SK-N-SH (cell line): Measurements from ENCODE around the gene PPP1R3G. TPM values are rescaled to one million over a fixed set of nuclear protein-coding genes. Genes with fewer than 3 reads are reported as not detected.

Experiments used
- CTCF ChIA-PET: fragments of 300-600, 350-600 bp; formaldehyde crosslinking; extraction: SDS; loops from one replicate; lab custom pipeline; 2021; lab: Yijun Ruan, JAX
- POLR2A ChIA-PET: fragments of 350-600 bp; sonication (Branson Sonifier 250); formaldehyde crosslinking; extraction: SDS; loops from one replicate; lab custom pipeline; 2020; ENCODE audit warnings: antibody characterized with exemption, inconsistent platforms; lab: Yijun Ruan, JAX
- DNase-seq: peaks from one replicate; pipeline ENCODE4 v3.0.0; 2012
- H2AFZ ChIP-seq: fragments of 200-600 bp; sonication (generic); 2 replicates; pipeline ENCODE4 v1.8.1; 2016; ENCODE audit warnings: antibody characterized with exemption, mild to moderate bottlenecking, low read depth
- H3F3A ChIP-seq: fragments of 200-600 bp; sonication (generic); replicated peaks from 2 replicates; pipeline ENCODE3; 2016; ENCODE audit warnings: antibody characterized with exemption, mild to moderate bottlenecking; ENCODE audit not compliant: insufficient read depth
- H3K27ac ChIP-seq, 2 experiments: fragments of 200-500 bp in 1 of 2; fragments of 200-600 bp in 1 of 2; sonication (Bioruptor generic) in 1 of 2; sonication (generic), shearing (Covaris generic) in 1 of 2; 2 replicates each; pipeline versions ENCODE4 v1.5.1 to v1.6.1; 2014 to 2016; ENCODE audit warnings: low read depth in 2 of 2, inconsistent platforms in 1 of 2, low read length in 1 of 2, mild to moderate bottlenecking in 1 of 2, mixed read lengths in 1 of 2
- H3K27me3 ChIP-seq: fragments of 200-600 bp; sonication (generic), shearing (Covaris generic); 2 replicates; pipeline ENCODE4 v1.6.1; 2016; ENCODE audit warnings: mixed run types; ENCODE audit not compliant: insufficient read depth
- H3K36me3 ChIP-seq, 2 experiments: fragments of 200-500 bp in 1 of 2; fragments of 200-600 bp in 1 of 2; sonication (Bioruptor generic) in 1 of 2; sonication (generic) in 1 of 2; replicated peaks in 1 of 2; 2 replicates each; pipeline versions ENCODE3 to v1.5.1; 2014 to 2016; ENCODE audit warnings: low read length in 1 of 2, mild to moderate bottlenecking in 1 of 2; ENCODE audit not compliant: insufficient read depth in 2 of 2, control insufficient read depth in 1 of 2
- H3K4me1 ChIP-seq, 2 experiments: fragments of 200-500 bp in 1 of 2; fragments of 200-600 bp in 1 of 2; sonication (Bioruptor generic) in 1 of 2; sonication (generic), shearing (Covaris generic) in 1 of 2; 2 replicates each; pipeline versions ENCODE4 v1.5.1 to v1.6.1; 2014 to 2016; ENCODE audit warnings: low read depth in 1 of 2, low read length in 1 of 2, mixed run types in 1 of 2; ENCODE audit not compliant: insufficient read depth in 2 of 2, control insufficient read depth in 1 of 2
- H3K4me2 ChIP-seq: fragments of 200-600 bp; sonication (generic), shearing (Covaris generic); 2 replicates; pipeline ENCODE4 v1.6.1; 2017; ENCODE audit warnings: mixed run types
- H3K4me3 ChIP-seq, 2 experiments: fragments of 200-500 bp in 1 of 2; fragments of 200-600 bp in 1 of 2; sonication (Bioruptor generic) in 1 of 2; sonication (generic), shearing (Covaris generic) in 1 of 2; 2 replicates each; pipeline versions ENCODE4 v1.5.1 to v1.8.1; 2014 to 2016; ENCODE audit warnings: low read depth in 2 of 2, inconsistent platforms in 1 of 2, low read length in 1 of 2, mild to moderate bottlenecking in 1 of 2, mixed read lengths in 1 of 2, moderate library complexity in 1 of 2
- H3K79me2 ChIP-seq: fragments of 200-600 bp; sonication (generic); 2 replicates; pipeline ENCODE4 v1.8.1; 2017; ENCODE audit warnings: mild to moderate bottlenecking; ENCODE audit not compliant: insufficient read depth
- H3K9ac ChIP-seq: fragments of 200-600 bp; sonication (generic); 2 replicates; pipeline ENCODE4 v1.6.1; 2017; ENCODE audit warnings: mixed run types
- H3K9me2 ChIP-seq: fragments of 200-600 bp; sonication (generic); 2 replicates; pipeline ENCODE4 v1.6.1; 2017; ENCODE audit warnings: mixed run types
- H3K9me3 ChIP-seq: fragments of 200-600 bp; sonication (generic); 2 replicates; pipeline ENCODE4 v1.6.1; 2017; ENCODE audit warnings: mixed run types, mild to moderate bottlenecking, moderate library complexity
- H4K20me1 ChIP-seq: fragments of 200-600 bp; sonication (generic); 2 replicates; pipeline ENCODE4 v1.6.1; 2017; ENCODE audit warnings: mild to moderate bottlenecking, mixed run types; ENCODE audit not compliant: insufficient read depth
- CHD2 ChIP-seq: fragments of 150-350 bp; IDR thresholded peaks from 2 replicates; pipeline ENCODE4 v1.6.1; 2018; ENCODE audit warnings: low read length; ENCODE audit not compliant: partially characterized antibody
- CTCF ChIP-seq: fragments of 200-600 bp; sonication (generic); IDR thresholded peaks from 2 replicates; pipeline ENCODE4 v1.6.1; 2017; ENCODE audit warnings: antibody characterized with exemption, mild to moderate bottlenecking, moderate library complexity
- EP300 ChIP-seq, 2 experiments: IDR thresholded peaks; 2 replicates each; pipeline versions ENCODE4 v1.4.0 to v1.6.1; 2012; ENCODE audit warnings: borderline replicate concordance in 1 of 2, low read depth in 1 of 2, low read length in 1 of 2
- FOSL2 ChIP-seq: IDR thresholded peaks from 2 replicates; pipeline ENCODE4 v1.4.0; 2012; ENCODE audit warnings: low read depth, mild to moderate bottlenecking, moderate library complexity, borderline replicate concordance
- FOXJ3 ChIP-seq: sonication (generic); formaldehyde crosslinking; IDR thresholded peaks from 2 replicates; pipeline ENCODE4 v1.5.1; 2020; ENCODE audit warnings: mild to moderate bottlenecking, missing genetic modification reagents
- FOXM1 ChIP-seq: IDR thresholded peaks from 2 replicates; pipeline ENCODE4 v1.4.0; 2012; ENCODE audit warnings: low read depth, mild to moderate bottlenecking
- GABPA ChIP-seq: IDR thresholded peaks from 2 replicates; pipeline ENCODE4 v1.4.0; 2012; ENCODE audit warnings: low read depth, mild to moderate bottlenecking
- GATA2 ChIP-seq: sonication (generic); formaldehyde crosslinking; IDR thresholded peaks from 2 replicates; pipeline ENCODE4 v1.5.0; 2020; ENCODE audit warnings: mild to moderate bottlenecking, missing genetic modification reagents
- JUND ChIP-seq: IDR thresholded peaks from 2 replicates; pipeline ENCODE4 v1.4.0; 2012
- MAX ChIP-seq: IDR thresholded peaks from 2 replicates; pipeline ENCODE4 v1.4.0; 2012; ENCODE audit warnings: low read depth
- MEF2A ChIP-seq: IDR thresholded peaks from 2 replicates; pipeline ENCODE4 v1.4.0; 2012; ENCODE audit warnings: low read depth, borderline replicate concordance
- NRF1 ChIP-seq: IDR thresholded peaks from 2 replicates; pipeline ENCODE4 v1.6.1; 2012; ENCODE audit warnings: low read depth, mild to moderate bottlenecking, low read length
- PBX3 ChIP-seq: IDR thresholded peaks from 2 replicates; pipeline ENCODE4; 2012
- POLR2AphosphoS5 ChIP-seq: IDR thresholded peaks from 2 replicates; pipeline ENCODE4 v1.6.1; 2012; ENCODE audit warnings: low read depth, low read length
- RCOR1 ChIP-seq: fragments of 150-350 bp; IDR thresholded peaks from 2 replicates; pipeline ENCODE4 v1.6.1; 2017; ENCODE audit warnings: antibody characterized with exemption, low read length
- RFX5 ChIP-seq: IDR thresholded peaks from 2 replicates; pipeline ENCODE4 v1.6.1; 2012; ENCODE audit warnings: mild to moderate bottlenecking, improper control_type of control experiment, low read length
- RXRA ChIP-seq: IDR thresholded peaks from 2 replicates; pipeline ENCODE4 v1.4.0; 2012; ENCODE audit warnings: low read depth, mild to moderate bottlenecking, borderline replicate concordance
- SIN3A ChIP-seq: IDR thresholded peaks from 2 replicates; pipeline ENCODE4 v1.6.1; 2012; ENCODE audit warnings: low read depth, mild to moderate bottlenecking, low read length, moderate library complexity, borderline replicate concordance
- TCF12 ChIP-seq: IDR thresholded peaks from 2 replicates; pipeline ENCODE4 v1.4.0; 2012
- YY1 ChIP-seq: IDR thresholded peaks from 2 replicates; pipeline ENCODE4 v1.4.0; 2012; ENCODE audit warnings: low read depth, mild to moderate bottlenecking
- WGBS: methylation state at CpG from one replicate; pipeline ENCODE4 v1.1.6; 2017; ENCODE audit warnings: low lambda C conversion rate; 5-methylcytosine and 5-hydroxymethylcytosine counted together
- polyA plus RNA-seq, 3 experiments: library from polyadenylated mRNA; depleted of rRNA; stranded (reverse); fragments of >200 nt; gene quantifications; 2 replicates each; pipeline ENCODE4 v1.2.3, GENCODE V29; 2012

The PPP1R3G gene
- polyA plus RNA-seq, 1 of the 3 experiments (the other 2 are of a cell fraction) = 0.10 TPM

GRCh38 chr6:5080574-5080973, 4.6 kb upstream of the PPP1R3G start:
- CTCF ChIA-PET = interaction anchor here (1.0 kb wide), 1 partner anchor 63 kb away, joined by 3 read pairs; no protein-coding TSS in a partner anchor
- H3K27ac ChIP-seq = no peak overlapping the region
- H3K36me3 ChIP-seq = no peaks in the 10 kb centered on the region
- POLR2A ChIA-PET = no interaction called here
- no peak overlapping the region for H3K4me2 ChIP-seq
- TF ChIP-seq GATA2 (CRISPR knock-in tag) (no peak), FOXJ3 (CRISPR knock-in tag) (no peak), FOXM1 (no peak), YY1 (no peak), NRF1 (no peak), MEF2A (no peak), CHD2 (no peak), GABPA (no peak), EP300 (IDR thresholded peaks at IDR 0.05; ENCODE audit: borderline replicate concordance in 1 of 2, low read depth in 1 of 2, low read length in 1 of 2) (no peak), RCOR1 (no peak), MAX (no peak), RFX5 (no peak), FOSL2 (no peak), POLR2AphosphoS5 (no peak), RXRA (no peak), PBX3 (no peak), JUND (no peak), TCF12 (no peak), SIN3A (no peak), CTCF (no peak)
- 65% methylated on average over 3 of the region's 3 CpGs for WGBS
- no peak overlapping the region for H3K4me3 ChIP-seq
- H3K9ac ChIP-seq = no peak overlapping the region
- no peaks in the 10 kb centered on the region for H3K9me3 ChIP-seq
- H4K20me1 ChIP-seq = no peaks in the 10 kb centered on the region
- no peaks in the 10 kb centered on the region for H3F3A ChIP-seq
- H3K27me3 ChIP-seq = no peaks in the 10 kb centered on the region
- H3K9me2 ChIP-seq = no peaks in the 10 kb centered on the region
- H3K4me1 ChIP-seq = peaks cover 0 to 2% of the 10 kb centered on the region in 2 experiments; a peak in 1 of 4 replicates
- no peak for DNase-seq
- H2AFZ ChIP-seq = no peak overlapping the region
- H3K79me2 ChIP-seq = no peaks in the 10 kb centered on the region
